SK-N-SH treated with all-trans-retinoic acid at 6 μM for 48 hours (cell line): ENCODE data around the gene ZNHIT2.

Source experiments
- ATAC-seq: fragments of 200-7000 bp; cut with Tn5 transposase; 3 replicates; pipeline ENCODE4 v1.9.1; 2020; ENCODE audit warnings: mild to moderate bottlenecking, moderate library complexity
- ARNTL ChIP-seq: fragments of 450-650 bp; formaldehyde crosslinking; IDR thresholded peaks from 2 replicates; pipeline ENCODE4 v1.5.0; 2020; ENCODE audit warnings: low read depth, mild to moderate bottlenecking, moderate library complexity, borderline replicate concordance
- BACH2 ChIP-seq: fragments of 250-450 bp; sonication (Bioruptor Pico); IDR thresholded peaks from 2 replicates; pipeline ENCODE4 v1.9.0; 2021; ENCODE audit warnings: mild to moderate bottlenecking, borderline replicate concordance
- CSDC2 ChIP-seq: fragments of 250-450 bp; sonication (Bioruptor Pico); IDR thresholded peaks from 2 replicates; pipeline ENCODE4 v1.5.0; 2020; ENCODE audit warnings: mild to moderate bottlenecking, moderate library complexity
- ESRRG ChIP-seq: fragments of 250-450 bp; sonication (Bioruptor Pico); IDR thresholded peaks from 2 replicates; pipeline ENCODE4 v1.6.1; 2021; ENCODE audit warnings: mild to moderate bottlenecking
- GLIS3 ChIP-seq: fragments of 250-450 bp; sonication (Bioruptor Pico); IDR thresholded peaks from 2 replicates; pipeline ENCODE4 v1.5.0; 2020; ENCODE audit warnings: mild to moderate bottlenecking, moderate library complexity
- ISL1 ChIP-seq: fragments of 250-450 bp; sonication (Bioruptor Pico); IDR thresholded peaks from 2 replicates; pipeline ENCODE4 v2.1.2; 2022; ENCODE audit warnings: mild to moderate bottlenecking, moderate library complexity
- OSR1 ChIP-seq: fragments of 250-450 bp; sonication (Bioruptor Pico); IDR thresholded peaks from 2 replicates; pipeline ENCODE4 v1.8.0; 2022; ENCODE audit warnings: moderate library complexity, mild to moderate bottlenecking, inconsistent platforms
- PATZ1 ChIP-seq: fragments of 250-450 bp; sonication (Bioruptor Pico); IDR thresholded peaks from 2 replicates; pipeline ENCODE4 v1.8.0; 2020; ENCODE audit warnings: mild to moderate bottlenecking, moderate library complexity, borderline replicate concordance
- POU6F1 ChIP-seq: fragments of 250-450 bp; sonication (Bioruptor Pico); IDR thresholded peaks from 2 replicates; pipeline ENCODE4 v1.8.0; 2021; ENCODE audit warnings: low read depth, mild to moderate bottlenecking, moderate library complexity, borderline replicate concordance
- PPARA ChIP-seq: fragments of 250-450 bp; sonication (Bioruptor Pico); IDR thresholded peaks from 2 replicates; pipeline ENCODE4 v1.5.0; 2020; ENCODE audit warnings: mild to moderate bottlenecking, borderline replicate concordance
- RARB ChIP-seq: fragments of 250-450 bp; sonication (Bioruptor Pico); IDR thresholded peaks from 2 replicates; pipeline ENCODE4 v1.8.0; 2021; ENCODE audit warnings: mild to moderate bottlenecking, moderate library complexity
- SNAI2 ChIP-seq: fragments of 250-450 bp; sonication (Bioruptor Pico); IDR thresholded peaks from 2 replicates; pipeline ENCODE4 v1.5.0; 2020; ENCODE audit warnings: mild to moderate bottlenecking, moderate library complexity
- TCF4 ChIP-seq: fragments of 250-450 bp; sonication (Bioruptor Pico); IDR thresholded peaks from 2 replicates; pipeline ENCODE4 v1.8.0; 2021; ENCODE audit warnings: mild to moderate bottlenecking, moderate library complexity, borderline replicate concordance
- TOX ChIP-seq: fragments of 250-450 bp; sonication (Bioruptor Pico); IDR thresholded peaks from 2 replicates; pipeline ENCODE4 v1.8.0; 2021; ENCODE audit warnings: mild to moderate bottlenecking, moderate library complexity, borderline replicate concordance
- ZC3H10 ChIP-seq: fragments of 250-450 bp; sonication (Bioruptor Pico); IDR thresholded peaks from 2 replicates; pipeline ENCODE4 v1.5.1; 2021; ENCODE audit warnings: mild to moderate bottlenecking, moderate library complexity
- ZFP3 ChIP-seq: fragments of 250-450 bp; sonication (Bioruptor Pico); IDR thresholded peaks from 2 replicates; pipeline ENCODE4 v1.5.0; 2020; ENCODE audit warnings: mild to moderate bottlenecking, moderate library complexity
- ZFP30 ChIP-seq: fragments of 450-650 bp; formaldehyde crosslinking; IDR thresholded peaks from 2 replicates; pipeline ENCODE4 v1.5.0; 2022; ENCODE audit warnings: mild to moderate bottlenecking, moderate library complexity
- ZNF565 ChIP-seq: fragments of 450-650 bp; formaldehyde crosslinking; conservative IDR thresholded peaks from 2 replicates; pipeline ENCODE4 v1.5.0; 2020; ENCODE audit warnings: low read depth, mild to moderate bottlenecking, moderate library complexity
- ZNF70 ChIP-seq: fragments of 450-650 bp; formaldehyde crosslinking; IDR thresholded peaks from 2 replicates; pipeline ENCODE4 v1.5.0; 2020; ENCODE audit warnings: mild to moderate bottlenecking, moderate library complexity
- ZNF8 ChIP-seq: fragments of 450-650 bp; formaldehyde crosslinking; IDR thresholded peaks from 2 replicates; pipeline ENCODE4 v1.5.0; 2020; ENCODE audit warnings: mild to moderate bottlenecking, moderate library complexity
- TF ChIP-seq, protein P1 (sequence below): fragments of 250-450 bp; sonication (Bioruptor Pico); IDR thresholded peaks from 2 replicates; pipeline ENCODE4 v1.5.1; 2021; ENCODE audit warnings: mild to moderate bottlenecking, moderate library complexity
- TF ChIP-seq, protein P2 (sequence below): fragments of 250-450 bp; sonication (Bioruptor Pico); IDR thresholded peaks from 2 replicates; pipeline ENCODE4 v1.5.0; 2020; ENCODE audit warnings: mild to moderate bottlenecking, moderate library complexity
- TF ChIP-seq, protein P3 (sequence below): fragments of 250-450 bp; sonication (Bioruptor Pico); IDR thresholded peaks from 2 replicates; pipeline ENCODE4 v1.5.1; 2020; ENCODE audit warnings: low read depth, mild to moderate bottlenecking, moderate library complexity

Gene ZNHIT2

DNA sequence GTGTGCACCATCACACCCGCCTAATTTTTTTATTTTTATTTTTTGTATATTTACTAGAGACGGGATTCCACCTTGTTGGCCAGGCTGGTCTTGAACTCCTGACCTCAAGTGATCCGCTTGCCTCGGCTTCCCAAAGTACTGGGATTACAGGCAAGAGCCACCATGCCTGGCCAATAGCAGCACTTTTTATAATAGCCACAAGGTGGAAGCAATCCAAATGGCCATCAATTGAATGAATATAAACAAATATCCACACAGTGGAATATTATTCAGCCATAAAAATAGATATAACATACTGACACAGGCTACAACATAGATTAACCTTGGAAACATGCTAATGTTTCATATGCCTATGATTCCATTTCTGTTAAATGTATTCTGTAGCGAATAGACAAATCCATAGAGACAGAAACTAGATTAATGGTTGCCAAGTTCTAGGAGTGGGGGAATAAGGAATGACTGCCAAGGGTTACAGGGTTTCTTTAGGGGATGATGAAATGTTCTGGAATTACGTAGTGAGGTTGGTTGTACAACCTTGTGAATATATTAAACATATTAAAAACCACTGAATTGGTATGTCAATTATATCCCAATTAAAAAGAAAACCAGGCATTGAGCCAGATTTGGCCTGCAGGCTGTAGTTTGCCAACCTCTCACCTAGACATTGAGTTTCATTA is 16.7 kb downstream of the ZNHIT2 start (continued):
- TF ChIP-seq POU6F1 = no peak
- TF ChIP-seq, protein P1, sequence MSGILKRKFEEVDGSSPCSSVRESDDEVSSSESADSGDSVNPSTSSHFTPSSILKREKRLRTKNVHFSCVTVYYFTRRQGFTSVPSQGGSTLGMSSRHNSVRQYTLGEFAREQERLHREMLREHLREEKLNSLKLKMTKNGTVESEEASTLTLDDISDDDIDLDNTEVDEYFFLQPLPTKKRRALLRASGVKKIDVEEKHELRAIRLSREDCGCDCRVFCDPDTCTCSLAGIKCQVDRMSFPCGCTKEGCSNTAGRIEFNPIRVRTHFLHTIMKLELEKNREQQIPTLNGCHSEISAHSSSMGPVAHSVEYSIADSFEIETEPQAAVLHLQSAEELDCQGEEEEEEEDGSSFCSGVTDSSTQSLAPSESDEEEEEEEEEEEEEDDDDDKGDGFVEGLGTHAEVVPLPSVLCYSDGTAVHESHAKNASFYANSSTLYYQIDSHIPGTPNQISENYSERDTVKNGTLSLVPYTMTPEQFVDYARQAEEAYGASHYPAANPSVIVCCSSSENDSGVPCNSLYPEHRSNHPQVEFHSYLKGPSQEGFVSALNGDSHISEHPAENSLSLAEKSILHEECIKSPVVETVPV (CRISPR knock-in tag) = no peak
- no peak for TF ChIP-seq ZFP3 (CRISPR knock-in tag)
- TF ChIP-seq ZNF565 (CRISPR knock-in tag) = no peak
- no peak for TF ChIP-seq CSDC2
- TF ChIP-seq ZNF70 = no peak
- no peak for TF ChIP-seq ZNF8 (CRISPR knock-in tag)
- TF ChIP-seq, all 23 proteins: peak for 0

GRCh38 chr11:65096926-65097325 is 20.6 kb downstream of the ZNHIT2 start:
- peak; percentile 5; the same call in 2 of the 3 replicates for ATAC-seq
- TF ChIP-seq ISL1 (CRISPR knock-in tag) (no peak), BACH2 (CRISPR knock-in tag) (no peak), CSDC2 (no peak), SNAI2 (no peak), OSR1 (CRISPR knock-in tag) (no peak), ZFP30 (CRISPR knock-in tag) (no peak), ZNF8 (CRISPR knock-in tag) (no peak), PATZ1 (no peak)

DNA sequence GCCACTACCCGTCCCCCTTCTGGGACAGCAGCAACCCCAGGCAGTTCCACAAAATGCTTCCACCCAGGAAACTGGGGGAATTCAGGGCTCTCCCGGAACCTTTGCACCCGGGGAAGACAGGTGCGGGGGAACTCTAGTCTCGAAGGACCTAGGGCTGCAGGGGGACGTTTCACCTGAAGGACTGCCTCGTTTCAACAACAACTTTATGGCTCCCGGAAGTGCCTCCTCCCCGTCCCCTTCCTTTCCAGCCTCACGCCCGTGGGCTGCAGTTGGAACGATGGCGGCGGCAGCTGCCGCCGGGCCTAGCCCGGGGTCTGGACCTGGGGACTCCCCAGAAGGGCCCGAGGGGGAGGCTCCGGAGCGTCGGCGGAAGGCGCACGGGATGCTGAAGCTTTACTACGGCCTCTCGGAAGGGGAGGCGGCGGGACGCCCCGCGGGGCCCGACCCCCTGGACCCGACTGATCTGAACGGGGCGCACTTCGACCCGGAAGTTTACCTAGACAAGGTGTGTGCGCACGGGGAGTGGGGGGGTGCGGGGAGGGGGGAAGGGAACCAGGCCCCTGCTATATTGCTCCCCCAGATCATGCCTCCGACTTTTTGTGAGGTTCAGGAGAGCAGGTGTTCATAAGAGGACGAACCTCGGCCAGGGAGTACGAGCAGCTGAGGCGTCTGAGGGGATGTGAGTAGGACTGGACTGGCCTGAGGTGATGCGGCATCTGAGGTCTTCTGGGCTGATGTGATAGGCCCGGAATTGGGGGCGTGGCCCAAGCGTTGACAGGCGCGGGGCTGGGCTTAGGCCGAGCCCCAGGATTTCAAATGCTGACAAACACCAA is 21.3 kb downstream of the ZNHIT2 start, which contains the start of gene VPS51:
Gene VPS51 (plus strand): TSS at position 241 of the 833 bp plus-strand sequence. CDS start 37 bp downstream, at position 278.
- peak; percentile 99 for ATAC-seq
- TF ChIP-seq TOX (CRISPR knock-in tag) = no peak
- no peak for TF ChIP-seq ZFP30 (CRISPR knock-in tag)
- TF ChIP-seq ESRRG (CRISPR knock-in tag) = no peak
- TF ChIP-seq ARNTL (CRISPR knock-in tag) = no peak
- TF ChIP-seq ZNF565 (CRISPR knock-in tag) = no peak
- no peak for TF ChIP-seq ZC3H10 (CRISPR knock-in tag)
- TF ChIP-seq ZNF70 = no peak
- no peak for TF ChIP-seq ISL1 (CRISPR knock-in tag)
- TF ChIP-seq TCF4 = no peak
- TF ChIP-seq PPARA (CRISPR knock-in tag) = no peak
- TF ChIP-seq RARB (CRISPR knock-in tag) = peak; percentile 81; the same call in 1 of the 2 replicates
- no peak for TF ChIP-seq OSR1 (CRISPR knock-in tag)
- peak; percentile 74; the same call in 1 of the 2 replicates for TF ChIP-seq CSDC2
- no peak for TF ChIP-seq PATZ1
- TF ChIP-seq ZNF8 (CRISPR knock-in tag) = no peak
- 0 out of 2 replicates have a peak, but pooled peaks have one; percentile 24 for TF ChIP-seq GLIS3
- TF ChIP-seq, protein P2, sequence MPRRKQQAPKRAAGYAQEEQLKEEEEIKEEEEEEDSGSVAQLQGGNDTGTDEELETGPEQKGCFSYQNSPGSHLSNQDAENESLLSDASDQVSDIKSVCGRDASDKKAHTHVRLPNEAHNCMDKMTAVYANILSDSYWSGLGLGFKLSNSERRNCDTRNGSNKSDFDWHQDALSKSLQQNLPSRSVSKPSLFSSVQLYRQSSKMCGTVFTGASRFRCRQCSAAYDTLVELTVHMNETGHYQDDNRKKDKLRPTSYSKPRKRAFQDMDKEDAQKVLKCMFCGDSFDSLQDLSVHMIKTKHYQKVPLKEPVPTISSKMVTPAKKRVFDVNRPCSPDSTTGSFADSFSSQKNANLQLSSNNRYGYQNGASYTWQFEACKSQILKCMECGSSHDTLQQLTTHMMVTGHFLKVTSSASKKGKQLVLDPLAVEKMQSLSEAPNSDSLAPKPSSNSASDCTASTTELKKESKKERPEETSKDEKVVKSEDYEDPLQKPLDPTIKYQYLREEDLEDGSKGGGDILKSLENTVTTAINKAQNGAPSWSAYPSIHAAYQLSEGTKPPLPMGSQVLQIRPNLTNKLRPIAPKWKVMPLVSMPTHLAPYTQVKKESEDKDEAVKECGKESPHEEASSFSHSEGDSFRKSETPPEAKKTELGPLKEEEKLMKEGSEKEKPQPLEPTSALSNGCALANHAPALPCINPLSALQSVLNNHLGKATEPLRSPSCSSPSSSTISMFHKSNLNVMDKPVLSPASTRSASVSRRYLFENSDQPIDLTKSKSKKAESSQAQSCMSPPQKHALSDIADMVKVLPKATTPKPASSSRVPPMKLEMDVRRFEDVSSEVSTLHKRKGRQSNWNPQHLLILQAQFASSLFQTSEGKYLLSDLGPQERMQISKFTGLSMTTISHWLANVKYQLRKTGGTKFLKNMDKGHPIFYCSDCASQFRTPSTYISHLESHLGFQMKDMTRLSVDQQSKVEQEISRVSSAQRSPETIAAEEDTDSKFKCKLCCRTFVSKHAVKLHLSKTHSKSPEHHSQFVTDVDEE = peak; percentile 80
- TF ChIP-seq SNAI2 = no peak
- TF ChIP-seq POU6F1 = no peak
- TF ChIP-seq, protein P3, sequence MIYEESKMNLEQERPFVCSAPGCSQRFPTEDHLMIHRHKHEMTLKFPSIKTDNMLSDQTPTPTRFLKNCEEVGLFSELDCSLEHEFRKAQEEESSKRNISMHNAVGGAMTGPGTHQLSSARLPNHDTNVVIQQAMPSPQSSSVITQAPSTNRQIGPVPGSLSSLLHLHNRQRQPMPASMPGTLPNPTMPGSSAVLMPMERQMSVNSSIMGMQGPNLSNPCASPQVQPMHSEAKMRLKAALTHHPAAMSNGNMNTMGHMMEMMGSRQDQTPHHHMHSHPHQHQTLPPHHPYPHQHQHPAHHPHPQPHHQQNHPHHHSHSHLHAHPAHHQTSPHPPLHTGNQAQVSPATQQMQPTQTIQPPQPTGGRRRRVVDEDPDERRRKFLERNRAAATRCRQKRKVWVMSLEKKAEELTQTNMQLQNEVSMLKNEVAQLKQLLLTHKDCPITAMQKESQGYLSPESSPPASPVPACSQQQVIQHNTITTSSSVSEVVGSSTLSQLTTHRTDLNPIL (CRISPR knock-in tag) = no peak
